Spleen (tissue), 7 donors: Measurements from ENCODE around the gene SLC9A8.

ENCODE experiments used
- CTCF ChIP-seq, 11 experiments: fragments of 200-600 bp in 7 of 11; fragments of 450-650 bp in 4 of 11; sonication (generic) in 4 of 11; IDR thresholded peaks in 8 of 11; conservative IDR thresholded peaks in 3 of 11; 1 replicate in 7 of 11; 2 replicates in 4 of 11; pipeline versions ENCODE4 v1.4.0 to v1.8.0; 2016 to 2021; ENCODE audit warnings: antibody characterized with exemption in 11 of 11, inconsistent platforms in 4 of 11, mild to moderate bottlenecking in 1 of 11
- POLR2A ChIP-seq, 3 donors: fragments of 450-650 bp; IDR thresholded peaks; one replicate each; pipeline ENCODE4 v1.5.1; 2017; ENCODE audit warnings: antibody characterized with exemption in 3 of 3, mild to moderate bottlenecking in 1 of 3
- donor health status: DM: no; HTN: no; CAD: no; lungs with moderate emphysema.
- donor health status: DM: no; HTN: no; CAD: no.
- donor health status: DM: no; HTN: no; CAD: no.

GRCh38 chr20:49865559-49865958 lies 52.9 kb downstream of the SLC9A8 start:
- no peak for TF ChIP-seq CTCF (IDR thresholded peaks at IDR 0.05 in 8 of 11, conservative IDR thresholded peaks at IDR 0.05 in 3 of 11)
- no peak for TF ChIP-seq POLR2A (IDR thresholded peaks at IDR 0.05)
